Amygdala (tissue), 56 donors: ENCODE results near the gene LYL1.

Source experiments
- DNase-seq, 56 donors: peaks; one replicate each; lab custom pipeline; 2025; lab: John Stamatoyannopoulos, UW

The LYL1 gene

DNA sequence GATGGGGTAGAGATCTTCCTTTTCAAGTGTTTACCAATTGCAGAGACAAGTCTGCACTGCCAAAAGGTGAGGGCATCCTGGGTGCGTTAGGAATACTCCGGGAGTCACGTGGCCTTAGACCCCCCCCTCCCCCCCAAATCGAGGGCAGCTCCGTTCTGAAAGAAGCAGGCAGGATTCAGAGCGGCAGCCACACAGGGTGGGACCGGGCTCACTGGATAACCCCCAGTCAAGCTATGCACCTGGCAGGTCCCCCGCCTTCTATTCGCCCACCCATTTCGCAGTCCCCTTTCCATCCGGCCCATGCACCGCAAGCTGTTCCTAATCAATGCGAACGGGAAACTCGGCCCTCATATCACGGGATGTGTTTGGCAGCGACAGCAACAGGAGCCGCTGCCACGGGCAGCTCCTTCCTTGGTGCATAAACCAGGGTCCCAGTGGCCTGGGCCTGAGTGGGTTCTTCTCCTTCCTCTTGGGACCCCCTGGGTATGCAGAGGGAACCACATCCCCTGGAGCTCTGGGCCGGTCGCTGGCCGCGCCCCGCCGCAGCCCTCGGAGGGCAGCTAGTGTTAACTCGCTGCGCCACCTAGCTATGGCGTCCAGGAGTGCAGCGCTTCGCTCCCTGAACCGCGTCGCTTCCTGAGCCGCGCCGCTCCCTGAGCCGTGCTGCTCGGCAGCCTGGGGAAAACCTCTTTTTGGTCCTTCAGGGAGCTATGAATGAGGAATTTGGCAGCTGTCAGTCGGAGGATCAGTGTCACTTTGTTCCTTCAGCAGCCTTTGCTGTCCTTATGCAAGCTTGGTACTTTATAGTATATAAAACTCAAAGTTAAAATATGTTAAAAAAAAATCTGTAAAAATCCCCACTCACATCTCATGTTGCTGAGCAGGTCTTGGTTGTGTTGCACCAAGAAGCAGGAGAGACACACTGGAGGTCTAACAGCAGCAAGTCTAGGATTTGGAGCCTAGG, 41.4 kb downstream of the LYL1 start:
- DNase-seq: peak in 54 of 56 donors; percentile 37 to 89 (median 72)

DNA sequence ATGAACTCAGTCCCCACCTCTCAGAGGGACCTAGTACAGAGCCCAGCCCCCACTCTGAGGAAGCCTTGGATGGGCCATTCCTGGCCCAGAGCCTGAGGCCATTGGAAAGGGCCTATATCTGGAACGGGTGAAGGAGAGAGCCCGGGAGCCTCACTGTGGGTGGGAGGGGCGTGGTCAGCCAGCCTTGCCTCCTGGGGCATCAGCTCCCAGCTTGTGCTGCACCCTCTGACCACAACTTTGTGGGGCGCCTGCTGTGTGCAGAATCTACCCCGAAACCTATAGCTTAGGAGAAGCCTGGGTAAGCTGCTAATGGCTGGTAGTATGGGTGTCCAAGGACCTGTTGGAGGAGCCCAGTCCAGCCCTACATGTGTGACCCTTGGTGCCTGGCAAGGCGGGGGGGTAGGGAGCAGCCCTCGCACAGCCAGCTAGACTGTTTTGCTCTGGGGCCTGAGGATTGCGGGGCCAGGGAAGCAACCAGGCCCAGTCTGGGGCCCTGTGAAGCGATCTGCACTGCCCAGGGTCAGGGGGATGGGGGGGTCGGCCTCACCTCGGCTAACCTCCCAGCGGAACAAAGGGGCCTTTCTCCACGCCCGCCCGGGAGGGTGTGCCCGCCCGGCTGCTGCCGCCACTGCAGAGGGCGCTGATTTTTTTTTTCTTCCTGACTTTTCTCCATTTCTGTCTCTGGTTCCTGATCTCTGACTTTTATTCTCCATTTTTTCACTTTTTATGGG, 42.3 kb downstream of the LYL1 start:
- peak in 30 of 56 donors; percentile 22 to 66 (median 50) for DNase-seq

DNA sequence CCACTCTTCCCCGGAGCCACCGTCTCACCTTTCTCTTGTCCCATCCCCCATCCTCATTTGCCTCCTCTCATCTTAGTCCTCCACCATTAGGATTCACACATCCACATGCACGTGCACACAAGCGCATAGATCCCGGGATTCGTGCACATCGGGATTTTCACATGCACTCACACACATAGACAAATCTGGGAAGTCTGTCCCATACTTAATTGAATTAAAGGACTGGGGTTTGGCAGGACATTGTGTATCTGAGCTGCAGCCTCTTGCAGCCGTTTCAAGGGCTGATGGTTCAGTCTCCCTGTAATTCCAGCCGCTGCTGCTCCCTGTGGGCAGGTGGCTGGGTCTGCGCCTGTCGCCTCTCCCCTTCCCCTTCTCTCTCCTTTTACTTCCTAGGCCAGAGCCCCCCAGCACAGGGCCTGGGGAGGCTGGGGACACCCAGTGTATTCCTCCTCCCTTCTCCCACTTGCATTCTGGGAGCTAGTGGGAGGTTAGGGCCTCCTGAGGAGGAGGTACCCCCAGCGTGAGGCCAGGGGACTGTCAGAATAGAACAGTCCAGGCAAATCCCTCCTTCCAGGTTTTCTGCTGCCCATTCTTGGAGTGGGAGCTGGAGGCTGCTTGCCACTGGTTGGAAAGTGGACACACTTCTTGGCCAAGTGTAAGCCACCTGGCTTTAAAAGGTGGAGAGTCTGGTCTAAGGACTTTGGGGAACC, 43.6 kb downstream of the LYL1 start:
- no peak for DNase-seq

DNA sequence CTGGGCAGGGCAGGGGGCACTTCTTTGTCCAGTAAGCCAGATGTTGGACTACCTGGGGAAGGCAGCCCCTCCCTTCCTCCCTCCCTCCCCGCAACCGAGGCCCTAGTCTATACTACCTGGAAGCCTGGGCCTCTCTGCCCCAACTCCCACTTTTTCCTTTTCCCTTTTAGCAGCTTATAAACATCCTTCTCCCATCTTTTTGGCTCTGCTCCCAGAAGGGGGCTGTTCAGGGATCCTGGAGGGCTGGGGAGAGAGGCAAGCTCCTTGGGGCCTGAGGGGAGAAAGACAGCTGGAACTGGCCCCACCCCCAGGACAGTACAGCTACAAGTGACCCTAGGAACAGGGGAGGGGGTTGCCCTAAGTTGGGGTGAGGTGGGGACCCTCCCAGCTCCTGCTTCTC, 44.9 kb downstream of the LYL1 start:
- DNase-seq: no peak

DNA sequence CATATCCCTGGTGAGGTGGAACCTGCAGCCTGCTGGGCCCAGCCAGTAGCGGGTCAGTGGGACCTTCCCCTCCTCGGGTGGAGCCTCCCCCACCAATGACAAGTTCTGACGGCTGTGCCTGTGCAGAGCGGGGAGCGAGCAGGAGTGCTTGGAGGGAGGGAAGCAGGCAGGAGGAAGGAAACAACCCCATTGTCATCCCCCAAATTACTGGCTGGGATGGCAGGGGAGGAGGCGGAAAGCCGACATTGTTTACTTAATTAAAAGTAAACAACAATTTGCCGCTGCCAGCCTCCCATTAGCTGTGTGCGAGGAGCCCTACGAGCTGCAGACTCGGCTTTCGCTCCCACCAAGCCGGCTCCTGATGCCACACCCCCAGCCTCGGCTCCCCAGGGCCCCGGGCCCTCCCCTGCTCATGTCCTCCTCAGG, 45.5 kb downstream of the LYL1 start:
- DNase-seq: no peak

DNA sequence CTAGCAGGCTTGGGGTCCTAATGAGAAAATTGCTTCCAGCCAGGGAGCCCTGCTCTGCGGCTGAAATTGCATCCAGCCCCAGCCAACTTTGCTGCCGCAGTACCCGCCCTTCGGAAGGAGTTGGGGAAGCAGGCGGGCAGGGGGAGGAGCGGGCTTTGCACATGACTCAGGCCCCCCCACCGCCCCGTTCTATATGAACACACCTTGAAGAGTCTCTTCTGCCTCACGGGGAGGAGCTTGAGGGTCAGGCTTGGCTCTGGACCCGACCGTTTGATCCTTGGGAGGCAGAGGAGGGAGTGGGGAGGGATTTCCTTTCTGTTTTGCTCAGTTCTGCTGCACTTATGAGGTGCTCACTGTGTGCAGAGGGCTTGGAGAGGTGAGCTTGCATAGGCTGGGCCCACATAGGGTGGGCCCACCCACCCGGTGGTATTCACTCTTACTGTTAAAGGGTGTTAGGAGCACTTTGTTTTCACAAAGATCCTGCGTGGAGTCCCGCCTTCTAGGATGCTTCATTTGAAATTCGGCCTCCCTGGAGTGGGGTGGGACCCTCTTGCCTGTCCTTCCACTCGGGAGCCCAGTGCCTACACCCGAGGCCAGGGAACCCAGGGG, 46.5 kb downstream of the LYL1 start:
- DNase-seq: no peak

DNA sequence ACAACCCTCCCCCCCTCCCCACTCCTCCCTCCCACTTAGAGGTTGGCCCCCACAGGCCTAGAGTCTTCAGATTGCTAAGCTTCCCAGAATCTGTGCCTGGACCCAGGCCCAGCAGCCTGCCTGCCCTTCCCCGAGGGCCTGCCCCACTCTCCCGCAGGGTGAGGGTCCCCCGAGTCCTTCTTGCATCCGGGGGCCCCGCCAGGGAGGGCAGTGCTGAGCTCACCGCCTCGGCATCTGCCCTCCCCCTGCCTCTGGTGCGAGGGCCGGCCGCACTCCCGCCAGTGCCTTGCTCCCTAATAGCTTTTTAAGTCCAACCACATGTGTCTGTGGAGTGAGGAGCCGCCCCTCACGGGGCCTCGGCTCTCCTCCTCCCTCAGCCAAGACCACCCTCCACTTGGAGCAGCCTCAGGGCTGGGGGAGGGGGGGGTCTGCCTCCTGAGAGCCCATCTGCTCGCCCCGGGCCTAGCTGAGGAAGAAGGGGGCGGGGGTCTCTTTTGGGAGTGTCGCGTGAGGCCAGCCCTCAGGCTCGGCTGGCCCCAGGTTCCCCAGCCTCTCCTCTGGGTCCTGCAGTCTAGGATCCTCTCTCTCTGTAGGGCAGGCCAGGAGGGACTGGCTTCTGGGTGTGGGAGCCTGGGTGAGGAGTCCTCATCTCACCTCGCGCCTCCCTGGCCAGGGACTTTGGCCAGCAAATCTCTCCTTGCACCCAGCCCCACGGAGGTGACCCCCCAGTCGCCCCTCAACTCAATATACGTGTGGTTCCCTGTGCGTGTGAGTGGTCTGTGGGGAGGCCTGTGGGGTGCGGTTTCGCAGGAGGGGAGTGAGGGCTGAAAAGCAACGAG, 47.2 kb downstream of the LYL1 start:
- peak in 15 of 56 donors; percentile 22 to 56 (median 42) for DNase-seq

DNA sequence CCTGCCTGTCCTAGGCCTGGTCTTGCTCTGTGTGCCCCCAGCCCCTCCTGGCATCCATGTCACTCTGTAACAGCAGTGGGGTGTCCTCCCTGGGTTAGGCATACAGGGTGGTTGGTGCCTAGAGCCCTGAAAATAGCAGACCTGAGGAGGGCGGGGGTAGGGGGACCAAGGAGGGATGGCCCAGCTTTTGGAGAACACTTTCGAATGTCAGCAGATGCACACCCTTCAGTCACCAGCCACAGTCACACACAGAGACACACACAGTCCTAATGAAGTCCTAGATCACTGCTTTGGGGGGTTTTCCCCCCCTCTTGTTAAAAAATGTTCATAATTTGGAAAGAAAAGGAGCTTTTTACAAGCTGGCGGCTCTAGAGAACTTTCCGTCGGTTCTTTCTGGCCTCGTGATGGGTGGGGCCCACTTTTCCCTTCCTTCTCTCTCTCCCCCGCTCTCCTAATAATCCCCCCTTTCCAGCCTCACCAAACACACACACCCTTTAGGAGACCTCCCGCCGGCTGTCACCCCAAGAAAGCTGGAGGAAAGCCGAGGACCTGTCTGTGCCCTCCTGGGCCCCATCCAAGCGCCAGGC, 47.9 kb downstream of the LYL1 start:
- DNase-seq: no peak

DNA sequence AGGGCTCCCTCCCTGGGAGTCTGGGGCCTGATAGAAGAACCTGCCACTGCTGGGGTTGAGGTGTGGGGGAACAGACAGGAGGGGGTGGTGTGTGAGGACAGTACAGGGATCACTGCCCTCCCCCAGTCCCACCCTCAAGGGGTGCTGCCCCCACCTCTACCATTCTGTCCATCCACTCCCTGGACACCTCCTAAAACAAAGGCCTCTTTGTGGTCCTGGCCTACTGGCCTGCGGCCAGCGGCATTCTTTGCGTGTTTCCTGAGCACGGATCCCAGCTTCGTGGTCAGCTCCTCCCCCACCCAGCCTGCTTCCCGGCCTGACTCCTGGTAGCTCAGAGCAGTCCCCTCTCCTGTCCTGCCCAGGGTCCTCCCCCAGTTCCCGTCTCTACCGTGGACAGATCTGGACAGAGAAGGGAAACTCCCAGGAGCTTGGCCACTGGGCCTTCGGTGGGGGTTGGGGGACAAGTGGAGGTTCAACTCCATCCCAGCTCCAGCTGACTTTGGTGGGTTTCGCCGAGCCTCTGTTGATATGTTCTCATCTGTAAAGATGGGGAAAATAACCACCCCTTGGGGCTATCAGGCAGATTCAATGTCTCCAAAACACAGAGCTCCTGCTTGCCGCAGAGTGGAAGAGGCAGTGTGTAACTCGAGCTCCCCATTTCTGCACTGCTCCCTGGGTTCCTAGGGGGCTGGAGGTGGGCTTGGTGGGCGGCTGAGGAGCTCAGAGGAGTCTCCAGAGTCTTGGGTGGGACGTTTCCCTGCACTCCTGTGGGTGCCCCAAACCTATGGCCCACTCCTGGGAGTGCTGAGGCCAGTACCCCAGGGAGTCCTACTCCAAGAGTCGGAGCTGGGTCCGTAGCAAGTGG, 48.7 kb downstream of the LYL1 start:
- peak in 33 of 56 donors; percentile 20 to 84 (median 47) for DNase-seq

DNA sequence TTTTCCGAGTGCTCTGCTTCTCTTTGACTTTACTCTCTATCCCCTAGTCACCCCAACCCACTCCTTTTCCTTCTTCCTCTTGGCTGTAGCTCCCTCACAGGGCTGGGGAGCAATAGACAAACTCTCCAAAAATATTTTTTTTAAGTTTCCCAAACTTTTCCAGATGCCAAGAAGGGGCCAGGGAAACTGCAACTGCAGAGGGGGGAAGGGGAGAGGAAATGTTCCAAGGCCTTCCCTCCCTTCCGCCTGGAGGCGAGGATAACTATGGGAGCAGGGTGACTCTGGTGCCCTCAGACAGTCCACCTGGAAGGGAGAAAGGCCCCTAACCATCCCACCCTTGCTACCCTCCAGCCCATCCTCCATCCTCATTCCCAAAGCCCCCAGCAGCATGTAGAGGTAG, 49.4 kb downstream of the LYL1 start:
- DNase-seq: no peak

DNA sequence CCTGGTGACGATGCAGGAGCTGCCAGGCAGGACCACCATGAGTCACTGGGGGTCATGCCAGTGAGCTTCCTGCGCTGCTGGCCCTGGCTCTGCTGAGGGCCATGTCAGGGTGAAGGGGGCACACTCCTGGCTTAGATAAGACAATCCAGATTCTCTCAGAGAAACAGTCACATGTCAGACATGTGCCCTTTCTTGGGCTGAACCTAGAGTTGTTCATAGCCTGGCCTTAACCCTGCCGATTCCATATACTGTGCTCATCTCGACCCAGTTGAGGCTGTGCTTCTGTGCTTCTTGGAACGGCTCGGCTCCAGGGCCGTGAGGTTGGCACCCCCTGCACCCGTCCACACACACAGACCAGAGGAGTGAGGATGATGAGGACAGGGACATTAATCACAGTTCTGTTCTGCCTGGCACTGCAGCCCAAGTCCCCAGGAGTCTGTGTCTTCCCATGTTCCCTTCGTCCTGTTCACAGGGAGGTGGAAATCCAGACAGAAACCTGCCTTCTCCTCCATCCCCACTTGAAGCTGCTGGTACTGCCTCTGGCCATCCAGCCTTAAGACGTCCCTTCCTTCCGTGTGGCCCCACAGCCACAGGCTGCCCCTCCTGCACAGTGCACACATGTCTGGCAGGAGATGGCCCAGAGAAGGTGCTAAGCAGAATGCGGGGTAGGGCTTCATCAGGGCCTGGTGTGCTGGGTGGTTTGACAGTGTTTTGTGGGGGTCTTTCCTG, 50.0 kb downstream of the LYL1 start:
- no peak for DNase-seq

DNA sequence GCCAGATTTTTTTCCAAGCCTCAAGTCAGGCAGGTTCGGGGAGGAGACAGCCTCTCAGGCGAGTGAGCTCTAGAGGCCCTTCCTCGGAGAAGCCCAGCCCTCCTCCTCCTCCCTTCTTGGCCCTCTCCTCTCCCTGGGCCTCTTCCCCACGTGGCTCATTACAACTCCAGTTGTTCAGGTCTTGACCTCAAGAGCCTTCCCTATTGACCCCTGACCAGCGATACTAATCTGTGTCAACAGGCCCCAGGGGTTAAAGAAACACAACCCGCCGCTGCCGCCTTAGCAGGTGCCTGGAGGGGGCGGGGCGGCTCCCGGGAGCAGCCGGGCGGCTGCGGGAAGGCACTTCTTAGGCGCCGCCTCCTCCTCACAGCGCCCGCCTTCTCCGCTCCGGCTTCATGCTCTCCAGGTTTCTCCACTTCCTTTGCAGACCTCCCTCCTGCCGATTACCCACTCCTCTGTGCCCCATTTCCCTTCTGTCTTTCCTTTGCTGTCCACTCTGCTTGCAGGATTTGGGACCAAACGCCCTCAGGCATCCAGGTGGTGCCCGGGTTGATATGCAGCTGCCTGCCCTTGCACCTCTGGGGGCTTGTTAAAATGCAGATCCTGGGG, 51.0 kb downstream of the LYL1 start:
- peak in 11 of 56 donors; percentile 13 to 49 (median 27) for DNase-seq

DNA sequence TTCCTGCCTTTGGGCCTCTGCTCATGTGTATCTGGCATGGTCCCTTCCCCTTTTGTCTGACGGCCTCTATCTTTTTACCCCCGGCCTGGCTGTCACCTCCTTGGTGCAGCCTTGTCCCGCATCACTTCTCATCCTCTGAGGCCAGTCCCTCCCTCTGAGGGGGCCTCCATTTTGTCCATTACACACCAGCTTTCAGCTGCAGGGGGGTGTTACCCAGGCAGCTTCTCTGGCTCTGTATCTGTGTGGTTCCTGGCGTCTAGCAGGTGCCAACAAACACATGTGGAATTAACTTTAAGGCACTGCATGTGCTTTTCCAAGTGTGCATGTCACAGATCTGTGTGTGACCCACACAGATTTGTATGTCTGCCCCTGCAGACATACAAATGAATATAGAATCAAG, 52.4 kb downstream of the LYL1 start:
- no peak for DNase-seq
